22Rv1 (cell line): ENCODE data around the gene PRDM12.

ENCODE experiments used
- ZFX ChIP-seq: fragments of 450-650 bp; IDR thresholded peaks from 2 replicates; pipeline ENCODE4 v1.6.1; 2017; ENCODE audit warnings: antibody characterized with exemption, borderline replicate concordance
- TF ChIP-seq, protein P1 (sequence below): fragments of 450-650 bp; IDR thresholded peaks from 2 replicates; pipeline ENCODE4 v1.5.1; 2017; ENCODE audit warnings: mild to moderate bottlenecking

DNA sequence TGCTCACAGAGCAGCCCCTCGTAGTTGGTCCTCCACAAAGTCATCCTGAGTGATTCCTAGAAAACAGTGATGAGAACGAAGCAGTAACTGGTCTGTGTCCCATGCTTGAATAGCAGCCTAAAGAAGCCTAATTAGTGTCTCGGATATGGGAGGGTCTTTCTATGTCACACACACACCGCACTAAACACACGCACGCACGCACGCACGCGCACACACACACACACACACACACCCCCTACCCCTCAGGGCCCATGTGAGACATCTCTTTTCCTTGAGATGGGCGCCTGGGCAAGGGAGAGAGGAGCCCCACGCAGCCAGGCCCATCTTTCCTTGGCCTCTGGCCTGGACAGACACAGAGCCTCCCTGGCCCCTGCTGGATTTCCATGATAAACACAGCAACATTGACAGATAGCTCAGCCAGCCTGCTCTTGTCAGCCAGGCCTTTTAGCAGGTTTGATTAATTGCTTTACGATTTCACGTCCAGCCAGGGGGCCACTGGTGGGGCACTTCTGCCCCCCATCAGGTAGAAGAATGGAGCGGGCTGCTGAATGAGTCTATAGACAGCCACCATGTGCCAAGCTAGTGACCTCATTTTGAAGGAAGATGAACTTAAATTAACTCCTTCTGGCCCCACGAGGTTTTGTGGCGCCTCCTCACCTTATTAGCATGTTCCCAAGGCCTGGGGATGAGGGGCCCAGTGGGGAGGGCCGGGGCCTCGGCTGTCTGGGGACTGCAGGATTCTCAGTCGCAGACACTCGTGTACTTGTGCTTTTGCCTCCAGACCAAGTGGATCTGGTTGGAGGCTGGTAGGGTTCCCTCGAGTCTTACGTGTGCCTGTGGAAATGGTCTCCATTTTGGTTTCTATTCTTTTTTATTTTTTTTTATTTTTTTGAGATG is 36.2 kb upstream of the PRDM12 start:
- TF ChIP-seq, protein P1, sequence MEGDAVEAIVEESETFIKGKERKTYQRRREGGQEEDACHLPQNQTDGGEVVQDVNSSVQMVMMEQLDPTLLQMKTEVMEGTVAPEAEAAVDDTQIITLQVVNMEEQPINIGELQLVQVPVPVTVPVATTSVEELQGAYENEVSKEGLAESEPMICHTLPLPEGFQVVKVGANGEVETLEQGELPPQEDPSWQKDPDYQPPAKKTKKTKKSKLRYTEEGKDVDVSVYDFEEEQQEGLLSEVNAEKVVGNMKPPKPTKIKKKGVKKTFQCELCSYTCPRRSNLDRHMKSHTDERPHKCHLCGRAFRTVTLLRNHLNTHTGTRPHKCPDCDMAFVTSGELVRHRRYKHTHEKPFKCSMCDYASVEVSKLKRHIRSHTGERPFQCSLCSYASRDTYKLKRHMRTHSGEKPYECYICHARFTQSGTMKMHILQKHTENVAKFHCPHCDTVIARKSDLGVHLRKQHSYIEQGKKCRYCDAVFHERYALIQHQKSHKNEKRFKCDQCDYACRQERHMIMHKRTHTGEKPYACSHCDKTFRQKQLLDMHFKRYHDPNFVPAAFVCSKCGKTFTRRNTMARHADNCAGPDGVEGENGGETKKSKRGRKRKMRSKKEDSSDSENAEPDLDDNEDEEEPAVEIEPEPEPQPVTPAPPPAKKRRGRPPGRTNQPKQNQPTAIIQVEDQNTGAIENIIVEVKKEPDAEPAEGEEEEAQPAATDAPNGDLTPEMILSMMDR: no peak
- TF ChIP-seq ZFX: no peak
